H9 (cell line): ENCODE measurements around the gene PLEKHD1. TPM values are rescaled to one million over a fixed set of nuclear protein-coding genes. Genes with fewer than 3 reads are reported as not detected.
"Not testable (repeated sequence)": the region's sequence is repeated elsewhere in the genome, so short reads cannot be mapped to it uniquely, and the experiment has no call there.

Source experiments
- DNase-seq: peaks from one replicate; pipeline ENCODE4 v3.0.0-alpha.2; 2017
- H2AFZ ChIP-seq: one replicate; pipeline ENCODE4 v1.6.1; 2013; ENCODE audit warnings: mild to moderate bottlenecking, low read length, control low read depth, moderate library complexity
- H2AK5ac ChIP-seq: 2 replicates; pipeline ENCODE4 v1.6.1; 2013; ENCODE audit warnings: low read length, control low read depth, mixed read lengths; ENCODE audit not compliant: insufficient read length
- H2BK120ac ChIP-seq: one replicate; pipeline ENCODE4 v1.6.1; 2013; ENCODE audit warnings: low read depth, mild to moderate bottlenecking, low read length, control low read depth, inconsistent platforms; ENCODE audit not compliant: poor library complexity, severe bottlenecking
- H2BK12ac ChIP-seq: 2 replicates; pipeline ENCODE4 v1.6.1; 2013; ENCODE audit warnings: low read length, control low read depth, mixed read lengths, low read depth; ENCODE audit not compliant: insufficient read length
- H2BK15ac ChIP-seq: 2 replicates; pipeline ENCODE4 v1.6.1; 2013; ENCODE audit warnings: low read depth, low read length, control low read depth
- H2BK20ac ChIP-seq: one replicate; pipeline ENCODE4 v1.6.1; 2013; ENCODE audit warnings: low read depth, mild to moderate bottlenecking, low read length, control low read depth, inconsistent platforms; ENCODE audit not compliant: poor library complexity, severe bottlenecking
- H2BK5ac ChIP-seq: 2 replicates; pipeline ENCODE4 v1.6.1; 2013; ENCODE audit warnings: low read length, control low read depth, mixed read lengths; ENCODE audit not compliant: insufficient read length
- H3K14ac ChIP-seq: 2 replicates; pipeline ENCODE4 v1.6.1; 2013; ENCODE audit warnings: low read length, control low read depth; ENCODE audit not compliant: insufficient read depth
- H3K18ac ChIP-seq: 2 replicates; pipeline ENCODE4 v1.6.1; 2013; ENCODE audit warnings: low read depth, mild to moderate bottlenecking, mixed read lengths, low read length, control low read depth; ENCODE audit not compliant: insufficient read length
- H3K23ac ChIP-seq: 2 replicates; pipeline ENCODE4 v1.6.1; 2013; ENCODE audit warnings: low read length, control low read depth, mixed read lengths, low read depth; ENCODE audit not compliant: insufficient read length
- H3K23me2 ChIP-seq: 2 replicates; pipeline ENCODE4 v1.6.1; 2013; ENCODE audit warnings: low read depth, mild to moderate bottlenecking, mixed read lengths, low read length, control low read depth; ENCODE audit not compliant: insufficient read length, poor library complexity, severe bottlenecking
- H3K27ac ChIP-seq: 2 replicates; pipeline ENCODE4 v1.5.1; 2013; ENCODE audit warnings: low read length, control low read depth, mixed read lengths, low read depth; ENCODE audit not compliant: insufficient read length
- H3K27me3 ChIP-seq: 2 replicates; pipeline ENCODE4 v1.6.1; 2013; ENCODE audit warnings: low read length, control low read depth, inconsistent platforms; ENCODE audit not compliant: insufficient read depth
- H3K4ac ChIP-seq: 2 replicates; pipeline ENCODE4 v1.6.1; 2013; ENCODE audit warnings: low read depth, mild to moderate bottlenecking, control low read depth, inconsistent platforms, low read length, moderate library complexity
- H3K4me1 ChIP-seq: 2 replicates; pipeline ENCODE4 v1.6.1; 2013; ENCODE audit warnings: low read length, control low read depth, inconsistent platforms; ENCODE audit not compliant: insufficient read depth
- H3K4me2 ChIP-seq: 2 replicates; pipeline ENCODE4 v1.6.1; 2013; ENCODE audit warnings: low read length, control low read depth, mixed read lengths; ENCODE audit not compliant: insufficient read length, insufficient read depth
- H3K56ac ChIP-seq: 2 replicates; pipeline ENCODE4 v1.6.1; 2013; ENCODE audit warnings: low read depth, mild to moderate bottlenecking, mixed read lengths, low read length, control low read depth; ENCODE audit not compliant: insufficient read length
- H3K79me1 ChIP-seq: 2 replicates; pipeline ENCODE4 v1.6.1; 2013; ENCODE audit warnings: low read depth, mild to moderate bottlenecking, moderate library complexity, low read length, control low read depth, inconsistent platforms; ENCODE audit not compliant: insufficient read depth, poor library complexity, severe bottlenecking
- H3K79me2 ChIP-seq: 2 replicates; pipeline ENCODE4 v1.6.1; 2013; ENCODE audit warnings: low read length, control low read depth, inconsistent platforms; ENCODE audit not compliant: insufficient read depth
- H3K9ac ChIP-seq: 2 replicates; pipeline ENCODE4 v1.6.1; 2013; ENCODE audit warnings: low read length, control low read depth, mixed read lengths; ENCODE audit not compliant: insufficient read length; ENCODE audit errors: extremely low read depth
- H3K9me3 ChIP-seq: one replicate; pipeline ENCODE4 v1.6.1; 2013; ENCODE audit warnings: low read depth, low read length, inconsistent platforms; ENCODE audit not compliant: control insufficient read depth
- H3T11ph ChIP-seq: one replicate; pipeline ENCODE4 v1.6.1; 2013; ENCODE audit warnings: mild to moderate bottlenecking, low read length, control low read depth, inconsistent platforms
- H4K20me1 ChIP-seq: one replicate; pipeline ENCODE4 v1.6.1; 2013; ENCODE audit not compliant: control insufficient read depth, insufficient read length, insufficient read depth
- H4K5ac ChIP-seq: 2 replicates; pipeline ENCODE4 v1.6.1; 2013; ENCODE audit warnings: low read depth, mild to moderate bottlenecking, mixed read lengths, low read length, control low read depth; ENCODE audit not compliant: insufficient read length
- H4K8ac ChIP-seq: replicated peaks from 2 replicates; pipeline ENCODE4 v1.6.1; 2013; ENCODE audit warnings: low read length, control low read depth, mixed read lengths, low read depth; ENCODE audit not compliant: insufficient read length
- H4K91ac ChIP-seq: 2 replicates; pipeline ENCODE4 v1.6.1; 2013; ENCODE audit warnings: low read depth, mild to moderate bottlenecking, moderate library complexity, mixed read lengths, low read length, control low read depth; ENCODE audit not compliant: insufficient read length
- H3K27ac Mint-ChIP-seq, 3 experiments: 2 replicates in 2 of 3; 3 replicates in 1 of 3; pipeline ENCODE4 v1.8.0; 2020 to 2021; ENCODE audit warnings: mixed read lengths in 3 of 3, mild to moderate bottlenecking in 1 of 3, moderate library complexity in 1 of 3
- H3K27me3 Mint-ChIP-seq: 2 replicates; pipeline ENCODE4 v1.8.0; 2021; ENCODE audit warnings: low read depth, mild to moderate bottlenecking, moderate library complexity, mixed read lengths
- H3K36me3 Mint-ChIP-seq, 3 experiments: 2 replicates in 2 of 3; 3 replicates in 1 of 3; pipeline ENCODE4 v1.8.0; 2020 to 2021; ENCODE audit warnings: low read depth in 3 of 3, mixed read lengths in 3 of 3; ENCODE audit not compliant: insufficient read depth in 1 of 3
- H3K4me1 Mint-ChIP-seq, 2 experiments: 2 replicates each; pipeline ENCODE4 v1.8.0; 2020; ENCODE audit warnings: mixed read lengths in 2 of 2
- H3K4me3 Mint-ChIP-seq, 2 experiments: 2 replicates in 1 of 2; 3 replicates in 1 of 2; pipeline ENCODE4 v1.8.0; 2020 to 2021; ENCODE audit warnings: mild to moderate bottlenecking in 2 of 2, mixed read lengths in 2 of 2, moderate library complexity in 1 of 2
- H3K9me3 Mint-ChIP-seq, 2 experiments: 2 replicates in 1 of 2; 3 replicates in 1 of 2; pipeline ENCODE4 v1.8.0; 2020; ENCODE audit warnings: mild to moderate bottlenecking in 2 of 2, mixed read lengths in 2 of 2, moderate library complexity in 1 of 2
- CTCF ChIP-seq: fragments of 200-600 bp; sonication (generic); conservative IDR thresholded peaks from 3 replicates; pipeline ENCODE4 v1.8.0; 2021; ENCODE audit warnings: antibody characterized with exemption, mild to moderate bottlenecking
- WGBS: extraction: QIAGEN DNeasy Blood & Tissue Kit; methylation state at CpG from one replicate; pipeline ENCODE4 v1.1.7; 2013; ENCODE audit warnings: missing lambda C conversion rate, low lambda C conversion rate, mixed read lengths; ENCODE audit not compliant: insufficient read length; ENCODE audit errors: extremely low coverage; 5-methylcytosine and 5-hydroxymethylcytosine counted together
- total RNA-seq: library from RNA; stranded (reverse); gene quantifications from 2 replicates; pipeline ENCODE4 v1.2.1, GENCODE V29; 2021

PLEKHD1 gene
- total RNA-seq, 1 experiment from 2014 or later, result 0.37 TPM

- Mint-ChIP-seq H3K27me3 (peaks cover 21% of the 10 kb centered on the region), H3K36me3 (no peaks in the 10 kb centered on the region), H3K9me3 (no peaks in the 10 kb centered on the region; a peak in 1 of 5 replicates), H3K4me3 (no peak overlapping the region), H3K4me1 (peaks cover 0 to 5% of the 10 kb centered on the region in 2 experiments; a peak in 3 of 4 replicates), H3K27ac (no peak overlapping the region)
- no peak overlapping the region for H4K8ac ChIP-seq
- no peak overlapping the region for H2AFZ ChIP-seq
- H2BK20ac ChIP-seq, result no peak overlapping the region
- no peak overlapping the region for H3T11ph ChIP-seq
- no peak overlapping the region for H2BK15ac ChIP-seq
- H2AK5ac ChIP-seq, result no peak overlapping the region
- H3K9me3 ChIP-seq, result no peaks in the 10 kb centered on the region
- no peaks in the 10 kb centered on the region for H3K79me1 ChIP-seq
- H2BK120ac ChIP-seq, result no peak overlapping the region
- H2BK5ac ChIP-seq, result no peak overlapping the region
- H3K4me1 ChIP-seq, result no peaks in the 10 kb centered on the region
- no peak for TF ChIP-seq CTCF
- H3K4ac ChIP-seq, result no peak overlapping the region
- H4K5ac ChIP-seq, result no peak overlapping the region
- no peaks in the 10 kb centered on the region for H3K27me3 ChIP-seq
- no peaks in the 10 kb centered on the region for H3K23me2 ChIP-seq
- H3K4me2 ChIP-seq, result no peak overlapping the region
- H3K14ac ChIP-seq, result no peak overlapping the region
- no peak overlapping the region for H3K56ac ChIP-seq
- H3K79me2 ChIP-seq, result no peaks in the 10 kb centered on the region
- no peaks in the 10 kb centered on the region for H4K20me1 ChIP-seq
- H4K91ac ChIP-seq, result no peak overlapping the region
- H3K18ac ChIP-seq, result no peak overlapping the region
- H3K23ac ChIP-seq, result no peak overlapping the region
- no CpG with 5 or more reads among the region's 5 CpGs for WGBS
- DNase-seq, result no peak
- no peak overlapping the region for H3K27ac ChIP-seq
- no peak overlapping the region for H3K9ac ChIP-seq
- no peak overlapping the region for H2BK12ac ChIP-seq
These were observed 10.9 kb downstream of the PLEKHD1 start for GRCh38 chr14:69495341-69495921.

GRCh38 chr14:69497866-69498265 lies 13.3 kb downstream of the PLEKHD1 start:
- Mint-ChIP-seq H3K27ac (peak overlapping the region in 1 of 3 experiments; percentile 85; a peak in 1 of 7 replicates), H3K4me1 (peaks cover 12 to 20% of the 10 kb centered on the region in 2 experiments), H3K27me3 (peaks cover 26% of the 10 kb centered on the region)
- not testable (repeated sequence) for H3K23me2 ChIP-seq, H4K5ac ChIP-seq, H3T11ph ChIP-seq, H4K20me1 ChIP-seq, H3K9me3 Mint-ChIP-seq, H3K18ac ChIP-seq, H2BK20ac ChIP-seq, H3K4me2 ChIP-seq, H3K36me3 Mint-ChIP-seq, H3K4me3 Mint-ChIP-seq, H3K14ac ChIP-seq, H4K8ac ChIP-seq, H3K79me2 ChIP-seq, H3K9ac ChIP-seq, H3K27ac ChIP-seq, DNase-seq, H2AK5ac ChIP-seq, H2BK12ac ChIP-seq, H3K9me3 ChIP-seq, H2AFZ ChIP-seq, H3K79me1 ChIP-seq, H3K56ac ChIP-seq, H2BK120ac ChIP-seq, H4K91ac ChIP-seq, H3K4me1 ChIP-seq, H2BK5ac ChIP-seq, H3K27me3 ChIP-seq, H2BK15ac ChIP-seq, H3K4ac ChIP-seq, H3K23ac ChIP-seq
- WGBS, result no CpG with 5 or more reads among the region's 4 CpGs
